Measurements from ENCODE around the gene INPP5D. TPM values are rescaled to one million over a fixed set of nuclear protein-coding genes. Genes with fewer than 3 reads are reported as not detected.

Gene INPP5D
- polyA plus RNA-seq, 2 of the 4 experiments (the other 2 are of a cell fraction): 0.26 to 0.53 TPM

DNA sequence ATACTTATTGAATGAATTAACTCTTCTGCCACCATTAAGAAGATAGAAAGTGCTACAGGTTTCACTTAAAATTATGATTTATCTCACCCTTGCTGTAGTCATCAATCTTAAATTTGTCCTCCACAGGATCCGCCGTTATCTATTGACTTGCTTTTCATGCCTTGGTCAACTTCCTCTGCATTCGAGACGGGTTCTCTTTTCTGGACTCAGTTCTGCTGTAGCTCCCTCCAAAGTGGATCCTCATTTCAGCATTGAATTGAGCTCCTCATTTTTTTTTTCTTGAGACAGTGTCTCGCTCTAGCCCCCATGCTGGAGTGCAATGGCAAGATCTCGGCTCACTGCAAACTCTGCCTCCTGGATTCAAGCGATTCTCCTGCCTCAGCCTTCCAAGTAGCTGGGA, 27.6 kb downstream of the INPP5D start:
- no peaks in the 10 kb centered on the region for H3K9me3 ChIP-seq
- H3K4me3 ChIP-seq: no peak overlapping the region
- CTCF ChIA-PET: interaction anchor here (0.6 to 3.3 kb wide), 2 partner anchors 34 to 52 kb away, joined by 4 to 12 read pairs; no protein-coding TSS in a partner anchor
- DNase-seq (ENCODE audit: low read depth in 1 of 2, low spot score in 1 of 2) (no peak), ATAC-seq (no peak), FAIRE-seq (no peak)
- no peak overlapping the region for H3K27ac ChIP-seq
- H3K4me2 ChIP-seq: no peak overlapping the region
- POLR2A ChIA-PET: no interaction called here
- TF ChIP-seq, protein P1, sequence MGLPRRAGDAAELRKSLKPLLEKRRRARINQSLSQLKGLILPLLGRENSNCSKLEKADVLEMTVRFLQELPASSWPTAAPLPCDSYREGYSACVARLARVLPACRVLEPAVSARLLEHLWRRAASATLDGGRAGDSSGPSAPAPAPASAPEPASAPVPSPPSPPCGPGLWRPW (IDR thresholded peaks at IDR 0.05): no peak
- no peak for TF ChIP-seq HDAC2 (IDR thresholded peaks at IDR 0.05)
- TF ChIP-seq MYC (IDR thresholded peaks at IDR 0.05; ENCODE audit: borderline replicate concordance, low read length): no peak
- TF ChIP-seq, protein P2, sequence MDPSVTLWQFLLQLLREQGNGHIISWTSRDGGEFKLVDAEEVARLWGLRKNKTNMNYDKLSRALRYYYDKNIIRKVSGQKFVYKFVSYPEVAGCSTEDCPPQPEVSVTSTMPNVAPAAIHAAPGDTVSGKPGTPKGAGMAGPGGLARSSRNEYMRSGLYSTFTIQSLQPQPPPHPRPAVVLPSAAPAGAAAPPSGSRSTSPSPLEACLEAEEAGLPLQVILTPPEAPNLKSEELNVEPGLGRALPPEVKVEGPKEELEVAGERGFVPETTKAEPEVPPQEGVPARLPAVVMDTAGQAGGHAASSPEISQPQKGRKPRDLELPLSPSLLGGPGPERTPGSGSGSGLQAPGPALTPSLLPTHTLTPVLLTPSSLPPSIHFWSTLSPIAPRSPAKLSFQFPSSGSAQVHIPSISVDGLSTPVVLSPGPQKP (IDR thresholded peaks at IDR 0.05; ENCODE audit: low read depth, low read length): no peak
- TF ChIP-seq RCOR1 (IDR thresholded peaks at IDR 0.05; ENCODE audit: low read depth, low read length): no peak
- no peak for TF ChIP-seq CBX8 (IDR thresholded peaks at IDR 0.05)
- no peak for TF ChIP-seq SMC3 (IDR thresholded peaks at IDR 0.05)
- no peak for TF ChIP-seq ZC3H11A (IDR thresholded peaks at IDR 0.05)
- TF ChIP-seq NR3C1 (IDR thresholded peaks at IDR 0.05): no peak
- TF ChIP-seq GATA3 (IDR thresholded peaks at IDR 0.05; ENCODE audit: borderline replicate concordance): no peak
- no peak for TF ChIP-seq JUN (IDR thresholded peaks at IDR 0.05)
- no peak for TF ChIP-seq MAFK (IDR thresholded peaks at IDR 0.05; ENCODE audit: partially characterized antibody)
- TF ChIP-seq, protein P3, sequence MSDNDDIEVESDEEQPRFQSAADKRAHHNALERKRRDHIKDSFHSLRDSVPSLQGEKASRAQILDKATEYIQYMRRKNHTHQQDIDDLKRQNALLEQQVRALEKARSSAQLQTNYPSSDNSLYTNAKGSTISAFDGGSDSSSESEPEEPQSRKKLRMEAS (IDR thresholded peaks at IDR 0.05): no peak
- no peak for TF ChIP-seq NFE2L2 (conservative IDR thresholded peaks at IDR 0.05; ENCODE audit: low read length)
- TF ChIP-seq, protein P4, sequence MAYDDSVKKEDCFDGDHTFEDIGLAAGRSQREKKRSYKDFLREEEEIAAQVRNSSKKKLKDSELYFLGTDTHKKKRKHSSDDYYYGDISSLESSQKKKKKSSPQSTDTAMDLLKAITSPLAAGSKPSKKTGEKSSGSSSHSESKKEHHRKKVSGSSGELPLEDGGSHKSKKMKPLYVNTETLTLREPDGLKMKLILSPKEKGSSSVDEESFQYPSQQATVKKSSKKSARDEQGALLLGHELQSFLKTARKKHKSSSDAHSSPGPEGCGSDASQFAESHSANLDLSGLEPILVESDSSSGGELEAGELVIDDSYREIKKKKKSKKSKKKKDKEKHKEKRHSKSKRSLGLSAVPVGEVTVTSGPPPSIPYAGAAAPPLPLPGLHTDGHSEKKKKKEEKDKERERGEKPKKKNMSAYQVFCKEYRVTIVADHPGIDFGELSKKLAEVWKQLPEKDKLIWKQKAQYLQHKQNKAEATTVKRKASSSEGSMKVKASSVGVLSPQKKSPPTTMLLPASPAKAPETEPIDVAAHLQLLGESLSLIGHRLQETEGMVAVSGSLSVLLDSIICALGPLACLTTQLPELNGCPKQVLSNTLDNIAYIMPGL (CRISPR knock-in tag; IDR thresholded peaks at IDR 0.05; ENCODE audit: borderline replicate concordance): no peak
- TF ChIP-seq BHLHE40 (IDR thresholded peaks at IDR 0.05; ENCODE audit: low read depth, low read length): no peak
- TF ChIP-seq CHD4 (IDR thresholded peaks at IDR 0.05; ENCODE audit: borderline replicate concordance): no peak
- TF ChIP-seq TFCP2L1 (CRISPR knock-in tag; IDR thresholded peaks at IDR 0.05): no peak
- TF ChIP-seq KDM5A (IDR thresholded peaks at IDR 0.05): no peak
- no peaks in the 10 kb centered on the region for H3K4me1 ChIP-seq
- WGBS (ENCODE audit: missing lambda C conversion rate): 87% methylated on average over 7 of the region's 7 CpGs

DNA sequence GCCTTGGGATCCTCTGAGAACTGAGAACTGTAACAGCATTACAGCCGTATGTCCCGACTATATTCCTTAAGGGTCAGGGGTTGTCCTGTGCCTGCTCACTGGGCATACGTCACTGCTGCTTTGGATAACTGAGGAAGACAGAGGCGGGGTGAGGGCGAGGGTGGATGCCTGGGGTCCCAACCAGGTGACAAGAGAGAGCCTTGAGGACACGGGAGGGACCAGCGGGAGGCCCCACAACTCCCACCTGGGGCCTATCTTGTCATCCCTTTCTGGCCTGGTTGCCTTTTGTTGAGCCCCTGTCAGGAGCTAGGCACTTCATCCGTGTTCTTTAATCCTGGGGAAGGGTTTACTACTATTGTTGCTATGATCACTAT, 28.8 kb downstream of the INPP5D start:
- 69% methylated on average over 8 of the region's 8 CpGs for WGBS (ENCODE audit: missing lambda C conversion rate)
- Histone ChIP-seq H3K4me2 (no peak overlapping the region), H3K4me1 (no peaks in the 10 kb centered on the region), H3K9me3 (no peaks in the 10 kb centered on the region), H3K4me3 (no peak overlapping the region), H3K27ac (no peak overlapping the region)
- ATAC-seq (no peak), FAIRE-seq (no peak), DNase-seq (ENCODE audit: low read depth in 1 of 2, low spot score in 1 of 2) (no peak)
- ChIA-PET CTCF (interaction anchor here (3.3 kb wide), 1 partner anchor 35 kb away, joined by 12 read pairs; no protein-coding TSS in a partner anchor), POLR2A (no interaction called here)
- TF ChIP-seq, protein P3 (IDR thresholded peaks at IDR 0.05): no peak
- TF ChIP-seq MAZ (IDR thresholded peaks at IDR 0.05; ENCODE audit: borderline replicate concordance, low read depth, low read length) (no peak), CHD2 (IDR thresholded peaks at IDR 0.05; ENCODE audit: low read length, partially characterized antibody) (no peak), GATA3 (IDR thresholded peaks at IDR 0.05; ENCODE audit: borderline replicate concordance) (no peak), NR3C1 (IDR thresholded peaks at IDR 0.05) (no peak), CBX8 (IDR thresholded peaks at IDR 0.05) (no peak), CBX2 (IDR thresholded peaks at IDR 0.05; ENCODE audit: borderline replicate concordance, low read depth) (no peak), POLR2A (IDR thresholded peaks at IDR 0.05; ENCODE audit: low read length) (no peak), ESRRA (IDR thresholded peaks at IDR 0.05; ENCODE audit: borderline replicate concordance, low read length) (no peak), KDM1A (IDR thresholded peaks at IDR 0.05; ENCODE audit: low read depth) (no peak), TFCP2L1 (CRISPR knock-in tag; IDR thresholded peaks at IDR 0.05) (no peak)
- TF ChIP-seq, protein P5, sequence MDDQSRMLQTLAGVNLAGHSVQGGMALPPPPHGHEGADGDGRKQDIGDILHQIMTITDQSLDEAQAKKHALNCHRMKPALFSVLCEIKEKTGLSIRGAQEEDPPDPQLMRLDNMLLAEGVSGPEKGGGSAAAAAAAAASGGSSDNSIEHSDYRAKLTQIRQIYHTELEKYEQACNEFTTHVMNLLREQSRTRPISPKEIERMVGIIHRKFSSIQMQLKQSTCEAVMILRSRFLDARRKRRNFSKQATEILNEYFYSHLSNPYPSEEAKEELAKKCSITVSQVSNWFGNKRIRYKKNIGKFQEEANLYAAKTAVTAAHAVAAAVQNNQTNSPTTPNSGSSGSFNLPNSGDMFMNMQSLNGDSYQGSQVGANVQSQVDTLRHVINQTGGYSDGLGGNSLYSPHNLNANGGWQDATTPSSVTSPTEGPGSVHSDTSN (IDR thresholded peaks at IDR 0.05): no peak

All from A549 (cell line).